Keratinocyte (primary cell): ENCODE results near the gene CD300LD. TPM values are rescaled to one million over a fixed set of nuclear protein-coding genes. Genes with fewer than 3 reads are reported as not detected.
A peak's percentile ranks its signal among the peaks of the same experiment; 100 is the strongest.

Experiments
- DNase-seq: peaks from one replicate; pipeline ENCODE4 v3.0.0-alpha.2; 2011; ENCODE audit warnings: low read depth, missing footprints, low spot score
- FAIRE-seq: peaks from 2 replicates; lab custom pipeline; 2011; peaks lifted over from hg19 to GRCh38; lab: Jason Lieb, UNC
- H2AFZ ChIP-seq: 2 replicates; pipeline ENCODE4 v1.6.0; 2012; ENCODE audit warnings: low read length, control low read depth, inconsistent platforms; ENCODE audit not compliant: control insufficient read depth
- H3K27ac ChIP-seq: 2 replicates; pipeline ENCODE4 v1.5.1; 2011; ENCODE audit warnings: low read length; ENCODE audit not compliant: control insufficient read depth, insufficient read depth
- H3K27me3 ChIP-seq: 3 replicates; pipeline ENCODE4 v1.6.0; 2011; ENCODE audit warnings: low read length; ENCODE audit not compliant: control insufficient read depth, insufficient read depth; ENCODE audit errors: extremely low read depth
- H3K36me3 ChIP-seq, 2 experiments: 2 replicates in 1 of 2; 3 replicates in 1 of 2; pipeline ENCODE4 v1.5.1; 2011; ENCODE audit warnings: low read length in 2 of 2, mild to moderate bottlenecking in 1 of 2; ENCODE audit not compliant: control insufficient read depth in 2 of 2, insufficient read depth in 2 of 2; ENCODE audit errors: extremely low read depth in 1 of 2
- H3K4me1 ChIP-seq: 3 replicates; pipeline ENCODE4 v1.5.1; 2011; ENCODE audit warnings: low read length; ENCODE audit not compliant: control insufficient read depth, insufficient read depth; ENCODE audit errors: extremely low read depth
- H3K4me2 ChIP-seq: 3 replicates; pipeline ENCODE4 v1.6.0; 2011; ENCODE audit warnings: low read depth, low read length; ENCODE audit not compliant: control insufficient read depth, insufficient read depth; ENCODE audit errors: extremely low read depth
- H3K4me3 ChIP-seq, 3 experiments: fragments of 200-600 bp in 1 of 3; sonication (generic) in 1 of 3; 2 replicates in 2 of 3; 3 replicates in 1 of 3; pipeline ENCODE4 v1.5.1; 2011 to 2016; ENCODE audit warnings: low read length in 3 of 3, mild to moderate bottlenecking in 3 of 3, control low read depth in 2 of 3, inconsistent platforms in 1 of 3, low read depth in 1 of 3, mixed read lengths in 1 of 3, mixed run types in 1 of 3, moderate library complexity in 1 of 3; ENCODE audit not compliant: control insufficient read depth in 2 of 3, insufficient read depth in 2 of 3; ENCODE audit errors: extremely low read depth in 1 of 3
- H3K79me2 ChIP-seq: 2 replicates; pipeline ENCODE4 v1.6.0; 2012; ENCODE audit warnings: low read length; ENCODE audit not compliant: control insufficient read depth, insufficient read depth
- H3K9ac ChIP-seq: 3 replicates; pipeline ENCODE4 v1.6.0; 2011; ENCODE audit warnings: low read length; ENCODE audit not compliant: control insufficient read depth, insufficient read depth; ENCODE audit errors: extremely low read depth
- H3K9me1 ChIP-seq: 3 replicates; pipeline ENCODE4 v1.6.0; 2011; ENCODE audit warnings: low read length; ENCODE audit not compliant: control insufficient read depth, insufficient read depth; ENCODE audit errors: extremely low read depth
- H3K9me3 ChIP-seq: 2 replicates; pipeline ENCODE4 v1.5.1; 2012; ENCODE audit warnings: low read depth, low read length; ENCODE audit not compliant: control insufficient read depth
- H4K20me1 ChIP-seq: 3 replicates; pipeline ENCODE4 v1.6.0; 2011; ENCODE audit warnings: low read length; ENCODE audit not compliant: control insufficient read depth, insufficient read depth; ENCODE audit errors: extremely low read depth
- CTCF ChIP-seq, 3 experiments: IDR thresholded peaks in 1 of 3; conservative IDR thresholded peaks in 1 of 3; optimal IDR thresholded peaks in 1 of 3; 2 replicates in 2 of 3; 3 replicates in 1 of 3; pipeline versions ENCODE3 to v1.5.1; 2011; ENCODE audit warnings: low read length in 3 of 3, mild to moderate bottlenecking in 3 of 3, moderate library complexity in 2 of 3, control low read depth in 1 of 3, inconsistent platforms in 1 of 3; ENCODE audit not compliant: insufficient read depth in 2 of 3; ENCODE audit errors: extremely low read depth in 1 of 3
- EZH2 ChIP-seq: IDR thresholded peaks from one replicate; pipeline ENCODE4 v1.6.1; 2012; ENCODE audit warnings: inconsistent platforms, mild to moderate bottlenecking, low read length, moderate library complexity
- dilution Hi-C: fragments of 300-500 bp; cut with MboI; formaldehyde crosslinking; loops from one replicate; pipeline ENCODE4 v1.7.0; 2020; ENCODE audit warnings: low sequenced_read_pairs; ENCODE audit not compliant: extremely low pct_ligation_motif_present
- polyA plus RNA-seq, 5 experiments: library from polyadenylated mRNA; depleted of rRNA in 3 of 5; stranded (reverse) in 3 of 5; stranded (forward) in 1 of 5; unstranded in 1 of 5; fragments of >200 nt; gene quantifications; 1 replicate in 1 of 5; 2 replicates in 3 of 5; 3 replicates in 1 of 5; pipeline versions ENCODE4 v1.2.1 to v1.2.3, GENCODE V29; 2011 to 2012; ENCODE audit warnings: missing spikeins in 2 of 5, low read depth in 1 of 5, low replicate concordance in 1 of 5

The CD300LD gene
- polyA plus RNA-seq, 1 donor (not counting 4 experiments of a cell fraction or from before 2014, with no cell fraction given) = not detected

GRCh38 chr17:74554909-74555308 is 37.2 kb downstream of the CD300LD start:
- no peak overlapping the region for H3K27ac ChIP-seq
- H3K36me3 ChIP-seq = no peaks in the 10 kb centered on the region
- H2AFZ ChIP-seq = no peak overlapping the region
- no peak overlapping the region for H3K4me3 ChIP-seq
- dilution Hi-C loops = no loop called here
- H3K4me1 ChIP-seq = peaks cover 16% of the 10 kb centered on the region
- TF ChIP-seq EZH2 (no peak), CTCF (optimal IDR thresholded peaks at IDR 0.05 in 1 of 3, IDR thresholded peaks at IDR 0.05 in 1 of 3, conservative IDR thresholded peaks at IDR 0.05 in 1 of 3; ENCODE audit: extremely low read depth in 1 of 3, insufficient read depth in 2 of 3, low read length in 3 of 3) (no peak)
- no peak for FAIRE-seq
- H3K9ac ChIP-seq = no peak overlapping the region
- no peaks in the 10 kb centered on the region for H3K9me1 ChIP-seq
- H3K27me3 ChIP-seq = peaks cover 5% of the 10 kb centered on the region
- H4K20me1 ChIP-seq = no peaks in the 10 kb centered on the region
- H3K4me2 ChIP-seq = no peak overlapping the region
- H3K79me2 ChIP-seq = no peaks in the 10 kb centered on the region
- H3K9me3 ChIP-seq = no peaks in the 10 kb centered on the region
- DNase-seq = no peak

- no peaks in the 10 kb centered on the region for H4K20me1 ChIP-seq
- H2AFZ ChIP-seq = no peak overlapping the region
- H3K4me3 ChIP-seq = no peak overlapping the region
- H3K4me2 ChIP-seq = peak overlapping the region; percentile 41
- H3K4me1 ChIP-seq = peaks cover 22% of the 10 kb centered on the region
- no peaks in the 10 kb centered on the region for H3K9me1 ChIP-seq
- H3K9me3 ChIP-seq = no peaks in the 10 kb centered on the region
- H3K79me2 ChIP-seq = no peaks in the 10 kb centered on the region
- H3K36me3 ChIP-seq = no peaks in the 10 kb centered on the region
- dilution Hi-C loops = no loop called here
- DNase-seq (peak; percentile 89), FAIRE-seq (peak; percentile 90)
- TF ChIP-seq EZH2 (no peak), CTCF (optimal IDR thresholded peaks at IDR 0.05 in 1 of 3, IDR thresholded peaks at IDR 0.05 in 1 of 3, conservative IDR thresholded peaks at IDR 0.05 in 1 of 3; ENCODE audit: extremely low read depth in 1 of 3, insufficient read depth in 2 of 3, low read length in 3 of 3) (no peak)
- peak overlapping the region; percentile 48 for H3K9ac ChIP-seq
- H3K27ac ChIP-seq = no peak overlapping the region
- no peaks in the 10 kb centered on the region for H3K27me3 ChIP-seq
These were observed 40.0 kb downstream of the CD300LD start for GRCh38 chr17:74552037-74552436.
